ENCODE results near the gene ALOX12B. TPM values are rescaled to one million over a fixed set of nuclear protein-coding genes. Genes with fewer than 3 reads are reported as not detected.
A peak's percentile ranks its signal among the peaks of the same experiment; 100 is the strongest.

Gene ALOX12B
- total RNA-seq, 2 donors from 2014 or later: 0.48 to 0.69 TPM

- intact Hi-C loops (cut with DNase I): no loop called here
These were observed 39.1 kb upstream of the ALOX12B start for GRCh38 chr17:8126491-8127066.

GRCh38 chr17:8125947-8126490 is 38.5 kb upstream of the ALOX12B start:
- intact Hi-C loops (cut with DNase I): no loop called here
- peak; percentile 48 for DNase-seq
- H3K4me1 ChIP-seq: peaks cover 38% of the 10 kb centered on the region
- no peaks in the 10 kb centered on the region for H3K36me3 ChIP-seq
- no peak overlapping the region for H3K27ac ChIP-seq
- H3K27me3 ChIP-seq: peaks cover 50% of the 10 kb centered on the region
- H3K9ac ChIP-seq (ENCODE audit: low read depth in 2 of 2, low read length in 2 of 2): peak overlapping the region; percentile 50 to 79
- H3K9me3 ChIP-seq: no peaks in the 10 kb centered on the region
- H3K4me3 ChIP-seq: peak overlapping the region; percentile 62
- TF ChIP-seq CTCF (IDR thresholded peaks at IDR 0.05): no peak

More at GRCh38 chr17:8126491-8127066, 39.1 kb upstream of the ALOX12B start:
- TF ChIP-seq CTCF (IDR thresholded peaks at IDR 0.05): no peak
- peak overlapping the region; percentile 62 for H3K4me3 ChIP-seq
- peaks cover 35% of the 10 kb centered on the region for H3K4me1 ChIP-seq
- H3K9me3 ChIP-seq: no peaks in the 10 kb centered on the region
- no peak overlapping the region for H3K27ac ChIP-seq
- H3K27me3 ChIP-seq: peaks cover 44% of the 10 kb centered on the region
- H3K36me3 ChIP-seq: no peaks in the 10 kb centered on the region
- peak overlapping the region; percentile 50 to 58 for H3K9ac ChIP-seq (ENCODE audit: low read depth in 2 of 2, low read length in 2 of 2)
- peak; percentile 67 for DNase-seq

- Histone ChIP-seq H3K27ac (no peak overlapping the region), H3K9me3 (no peaks in the 10 kb centered on the region), H3K27me3 (peaks cover 50% of the 10 kb centered on the region), H3K36me3 (no peaks in the 10 kb centered on the region), H3K4me3 (peak overlapping the region; percentile 62), H3K9ac (ENCODE audit: low read depth in 2 of 2, low read length in 2 of 2) (peak overlapping the region in 1 of 2 donors; percentile 79), H3K4me1 (peaks cover 44% of the 10 kb centered on the region)
- TF ChIP-seq CTCF (IDR thresholded peaks at IDR 0.05): no peak
- DNase-seq: peak; percentile 92
- intact Hi-C loops (cut with DNase I): no loop called here
These were observed 37.8 kb upstream of the ALOX12B start for GRCh38 chr17:8125154-8125946.

GRCh38 chr17:8124350-8125153 is 37.0 kb upstream of the ALOX12B start:
- Histone ChIP-seq H3K36me3 (no peaks in the 10 kb centered on the region), H3K9ac (ENCODE audit: low read depth in 2 of 2, low read length in 2 of 2) (peak overlapping the region in 1 of 2 donors; percentile 55), H3K4me1 (peaks cover 46% of the 10 kb centered on the region), H3K27ac (no peak overlapping the region), H3K9me3 (no peaks in the 10 kb centered on the region), H3K4me3 (peak overlapping the region; percentile 50), H3K27me3 (peaks cover 49% of the 10 kb centered on the region)
- intact Hi-C loops (cut with DNase I): no loop called here
- DNase-seq: no peak
- TF ChIP-seq CTCF (IDR thresholded peaks at IDR 0.05): no peak

- TF ChIP-seq CTCF (IDR thresholded peaks at IDR 0.05): no peak
- no peak for DNase-seq
- Histone ChIP-seq H3K36me3 (no peaks in the 10 kb centered on the region), H3K4me3 (peak within 1 kb of the TSS; percentile 50), H3K9me3 (no peaks in the 10 kb centered on the region), H3K4me1 (peaks cover 46% of the 10 kb centered on the region), H3K27ac (no peak within 1 kb of the TSS), H3K9ac (ENCODE audit: low read depth in 2 of 2, low read length in 2 of 2) (peak within 1 kb of the TSS; percentile 41 to 55), H3K27me3 (peaks cover 44% of the 10 kb centered on the region)
- intact Hi-C loops (cut with DNase I): no loop called here
These were observed 36.3 kb upstream of the ALOX12B start, which contains the start of gene HES7 for GRCh38 chr17:8123695-8124349. TSS of gene HES7 (minus strand) at chr17:8124106. CDS start at chr17:8124084, 22 bp downstream.
